Heart left ventricle (tissue), 13 donors: ENCODE measurements around the gene EVPLL.
"Not testable (repeated sequence)": the region's sequence is repeated elsewhere in the genome, so short reads cannot be mapped to it uniquely, and the experiment has no call there.

Experiments
- CTCF ChIP-seq, 12 donors: fragments of 200-600 bp; sonication (generic) in 4 of 12; IDR thresholded peaks; one replicate each; pipeline versions ENCODE4 v1.5.0 to v1.8.0; 2018 to 2022; ENCODE audit warnings: antibody characterized with exemption in 12 of 12, mild to moderate bottlenecking in 5 of 12
- POLR2A ChIP-seq, 2 donors: fragments of 450-650 bp; IDR thresholded peaks; one replicate each; pipeline ENCODE4 v1.6.1; 2017; ENCODE audit warnings: antibody characterized with exemption in 2 of 2, mild to moderate bottlenecking in 2 of 2, moderate library complexity in 2 of 2
- donor health status: ischemic (EF 13 %, LVEDD 7.1; RV severe dilation, severe dysfunction).
- donor health status: DM: no; HTN: yes; CAD: no.
- donor health status: DM: no; HTN: no; CAD: no.
- donor health status: ischemic (EF 25% LVEDD 6.9; RV normal size, moderate dysfunction).
- donor health status: ischemic (EF 25% LVEDD 5.7; RV mildly dilated, moderate dysfunction).
- donor health status: ischemic (EF 35%, LVEDD 5.7; RV mildly dilated, moderate dysfunction).
- donor health status: nonischemic (EF 11% LVEDD 7.7; RV severe dilation, severe dysfunction).
- donor health status: DM: yes; HTN: yes; CAD: no.
- donor health status: PGD.
- donor health status: ischemic (EF 29% LVEDD 5.4; RV normal size, mild dysfunction).
- donor health status: nonischemic (EF 23%, LVEDD 6.1; RV moderate dilation, normal function).

- not testable (repeated sequence) for TF ChIP-seq CTCF, POLR2A (IDR thresholded peaks at IDR 0.05)
Measured at GRCh38 chr17:18432206-18432605, 54.6 kb downstream of the EVPLL start.
